ENCODE data around the gene PLEKHM2.

PLEKHM2 gene

DNA sequence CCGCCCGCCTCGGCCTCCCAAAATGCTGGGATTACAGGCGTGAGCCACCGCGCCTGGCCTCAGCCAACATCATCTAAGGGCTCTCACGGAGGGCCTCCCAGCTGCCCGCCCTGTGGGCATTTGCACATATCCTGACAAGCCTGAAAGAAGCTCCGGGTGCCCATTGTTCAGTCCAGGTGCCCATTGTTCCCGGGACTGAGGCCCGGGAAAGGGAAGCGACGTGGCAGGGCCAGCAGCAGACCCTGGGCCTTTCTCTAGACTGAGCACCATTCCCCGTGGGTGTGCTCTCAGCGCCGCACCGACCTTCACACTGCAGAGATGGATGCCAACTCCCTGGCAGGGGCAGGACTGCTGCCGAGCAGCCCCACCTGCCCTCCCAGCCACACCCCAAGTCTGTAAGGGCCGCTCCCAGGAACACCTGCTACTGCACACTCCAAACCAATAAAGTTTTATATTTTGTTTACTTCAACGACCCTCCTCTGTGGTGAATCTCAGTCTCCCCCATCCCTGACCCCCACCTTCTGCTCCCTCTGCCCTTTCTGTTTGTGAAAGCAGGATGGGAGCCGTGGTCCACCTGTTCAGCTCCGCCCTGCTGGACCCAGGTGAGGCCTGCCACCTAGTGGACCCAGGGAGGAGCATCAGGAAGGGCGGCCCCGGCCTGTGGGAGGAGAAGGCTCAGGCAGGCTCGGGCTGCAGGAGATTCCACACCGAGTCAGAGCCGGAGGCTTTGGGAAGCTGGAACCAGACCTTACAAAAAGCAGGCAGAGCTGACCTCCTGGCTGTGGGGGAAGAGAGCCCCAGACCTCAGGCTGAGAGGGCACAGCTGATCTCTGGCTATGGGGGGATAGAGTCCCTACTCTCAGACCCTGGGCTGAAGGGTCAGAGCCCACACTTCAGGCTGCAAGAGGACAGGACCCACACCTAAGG, 57.1 kb downstream of the PLEKHM2 start:
- no peak overlapping the region for H3K4me3 ChIP-seq (ENCODE audit: low read length)
- no peaks in the 10 kb centered on the region for H3K27me3 ChIP-seq (ENCODE audit: control insufficient read depth, insufficient read depth, low read length)
- peak overlapping the region; percentile 3 for H3K9ac ChIP-seq (ENCODE audit: low read length)
- peaks cover 38% of the 10 kb centered on the region for H3K4me1 ChIP-seq (ENCODE audit: control insufficient read depth, insufficient read depth, low read length)
- no peaks in the 10 kb centered on the region for H3K36me3 ChIP-seq (ENCODE audit: control insufficient read depth, insufficient read depth, low read length)
- no peaks in the 10 kb centered on the region for H3K9me3 ChIP-seq (ENCODE audit: control insufficient read depth, low read length)

DNA sequence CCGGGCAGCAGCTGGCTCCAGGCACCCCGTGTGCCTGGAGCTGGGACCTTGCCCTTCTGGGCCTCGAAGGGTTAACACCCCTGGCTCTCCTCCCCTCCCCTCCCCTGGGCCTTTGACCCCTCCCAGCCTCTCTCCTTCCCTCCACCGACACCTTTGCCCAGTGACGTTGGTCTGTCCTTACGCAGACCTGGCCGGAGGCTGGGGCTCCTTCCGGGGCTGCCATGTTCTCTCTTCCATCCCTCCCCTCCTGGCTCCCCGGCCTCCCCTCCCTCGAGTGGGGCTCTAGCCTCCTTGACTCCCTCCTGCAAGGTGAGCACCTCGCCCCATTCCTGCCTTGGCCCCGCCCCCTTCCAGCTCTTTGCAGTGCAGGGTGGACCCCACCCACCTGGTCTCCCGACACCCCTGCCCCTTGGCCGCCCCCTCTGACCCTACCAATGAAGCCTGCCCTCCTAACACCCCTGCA, 58.2 kb downstream of the PLEKHM2 start, which contains the start of gene TMEM82:
Gene TMEM82 (plus strand): TSS at position 161 of the 463 bp plus-strand sequence. CDS start 61 bp downstream, at position 222.
- H3K36me3 ChIP-seq (ENCODE audit: control insufficient read depth, insufficient read depth, low read length): no peaks in the 10 kb centered on the region
- H3K4me1 ChIP-seq (ENCODE audit: control insufficient read depth, insufficient read depth, low read length): peaks cover 26% of the 10 kb centered on the region
- H3K27me3 ChIP-seq (ENCODE audit: control insufficient read depth, insufficient read depth, low read length): no peaks in the 10 kb centered on the region
- H3K9me3 ChIP-seq (ENCODE audit: control insufficient read depth, low read length): no peaks in the 10 kb centered on the region
- peak within 1 kb of the TSS; percentile 22 for H3K9ac ChIP-seq (ENCODE audit: low read length)
- no peak within 1 kb of the TSS for H3K4me3 ChIP-seq (ENCODE audit: low read length)

DNA sequence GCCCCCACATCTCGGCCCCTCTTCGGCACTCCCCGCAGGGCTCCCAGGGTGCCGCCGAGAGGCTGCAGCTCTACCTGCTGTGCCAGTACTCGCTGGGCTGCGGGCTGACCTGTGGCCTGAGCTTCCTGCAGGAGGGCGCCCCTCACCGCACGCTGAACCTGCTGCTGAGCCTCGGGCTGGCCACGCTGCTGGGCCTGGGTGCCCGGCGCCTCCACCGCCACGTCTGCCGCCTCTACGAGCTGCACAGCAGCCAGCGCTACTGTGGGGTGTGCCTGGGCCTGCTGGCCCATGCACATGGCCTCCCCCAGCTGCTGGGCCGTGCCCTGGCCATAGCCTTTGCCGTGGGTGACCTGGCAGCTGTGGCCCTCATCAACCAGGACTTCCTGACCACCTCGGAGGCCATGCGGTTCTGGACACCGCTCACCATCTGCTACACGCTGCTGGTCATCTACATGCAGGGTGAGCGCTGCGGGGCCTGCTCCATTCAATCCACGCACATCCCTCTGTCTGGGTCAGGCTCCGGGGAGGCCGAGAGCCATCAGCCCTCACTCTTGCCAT, 60.1 kb downstream of the PLEKHM2 start:
- no peaks in the 10 kb centered on the region for H3K36me3 ChIP-seq (ENCODE audit: control insufficient read depth, insufficient read depth, low read length)
- H3K9me3 ChIP-seq (ENCODE audit: control insufficient read depth, low read length): no peaks in the 10 kb centered on the region
- H3K4me1 ChIP-seq (ENCODE audit: control insufficient read depth, insufficient read depth, low read length): peaks cover 20% of the 10 kb centered on the region
- no peak overlapping the region for H3K4me3 ChIP-seq (ENCODE audit: low read length)
- H3K27me3 ChIP-seq (ENCODE audit: control insufficient read depth, insufficient read depth, low read length): no peaks in the 10 kb centered on the region
- no peak overlapping the region for H3K9ac ChIP-seq (ENCODE audit: low read length)

DNA sequence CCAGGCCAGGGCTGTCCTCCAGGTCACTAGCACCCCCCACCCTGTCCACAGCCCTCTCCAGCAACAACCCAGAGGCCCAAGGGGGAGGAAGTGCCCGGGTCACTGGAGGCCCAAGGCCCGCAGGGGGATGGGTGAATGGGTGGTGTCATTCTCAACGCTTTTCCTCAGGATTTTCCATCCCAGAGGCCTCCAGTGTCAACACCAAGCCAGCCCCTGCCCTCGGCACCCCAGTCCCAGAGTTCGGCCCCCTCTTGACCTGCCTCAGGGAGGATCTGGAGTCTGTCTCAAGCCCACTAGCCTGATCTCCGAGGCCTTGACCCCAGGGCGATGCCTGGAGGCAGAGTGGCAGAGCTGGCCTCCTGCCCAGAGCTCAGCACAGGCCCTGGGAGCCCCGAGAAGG, 63.3 kb downstream of the PLEKHM2 start:
- Histone ChIP-seq H3K36me3 (ENCODE audit: control insufficient read depth, insufficient read depth, low read length) (no peaks in the 10 kb centered on the region), H3K4me3 (ENCODE audit: low read length) (no peak overlapping the region), H3K9me3 (ENCODE audit: control insufficient read depth, low read length) (no peaks in the 10 kb centered on the region), H3K4me1 (ENCODE audit: control insufficient read depth, insufficient read depth, low read length) (peaks cover 3% of the 10 kb centered on the region), H3K27me3 (ENCODE audit: control insufficient read depth, insufficient read depth, low read length) (no peaks in the 10 kb centered on the region), H3K9ac (ENCODE audit: low read length) (no peak overlapping the region)

DNA sequence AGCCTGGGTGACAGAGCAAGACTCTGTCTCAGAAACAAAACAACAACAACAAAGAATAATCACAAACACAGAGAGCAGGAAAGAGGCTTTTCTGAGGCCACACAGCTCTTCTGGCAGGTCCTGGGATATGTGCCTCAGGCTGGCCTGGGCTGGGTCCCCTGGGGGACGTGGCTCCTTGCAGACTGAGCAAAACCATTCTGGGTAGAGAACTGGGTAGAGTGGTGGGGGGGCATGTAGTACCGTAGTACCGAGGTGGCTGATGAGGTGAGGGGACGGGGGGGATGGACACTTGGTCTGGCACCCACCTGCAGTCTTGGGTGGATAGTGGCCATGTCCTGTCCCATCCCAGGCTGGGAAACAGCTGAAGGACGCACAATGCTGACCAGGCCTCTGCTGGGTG, 64.1 kb downstream of the PLEKHM2 start:
- Histone ChIP-seq H3K36me3 (ENCODE audit: control insufficient read depth, insufficient read depth, low read length) (no peaks in the 10 kb centered on the region), H3K9me3 (ENCODE audit: control insufficient read depth, low read length) (no peaks in the 10 kb centered on the region), H3K9ac (ENCODE audit: low read length) (no peak overlapping the region), H3K4me3 (ENCODE audit: low read length) (no peak overlapping the region), H3K4me1 (ENCODE audit: control insufficient read depth, insufficient read depth, low read length) (no peaks in the 10 kb centered on the region), H3K27me3 (ENCODE audit: control insufficient read depth, insufficient read depth, low read length) (no peaks in the 10 kb centered on the region)

DNA sequence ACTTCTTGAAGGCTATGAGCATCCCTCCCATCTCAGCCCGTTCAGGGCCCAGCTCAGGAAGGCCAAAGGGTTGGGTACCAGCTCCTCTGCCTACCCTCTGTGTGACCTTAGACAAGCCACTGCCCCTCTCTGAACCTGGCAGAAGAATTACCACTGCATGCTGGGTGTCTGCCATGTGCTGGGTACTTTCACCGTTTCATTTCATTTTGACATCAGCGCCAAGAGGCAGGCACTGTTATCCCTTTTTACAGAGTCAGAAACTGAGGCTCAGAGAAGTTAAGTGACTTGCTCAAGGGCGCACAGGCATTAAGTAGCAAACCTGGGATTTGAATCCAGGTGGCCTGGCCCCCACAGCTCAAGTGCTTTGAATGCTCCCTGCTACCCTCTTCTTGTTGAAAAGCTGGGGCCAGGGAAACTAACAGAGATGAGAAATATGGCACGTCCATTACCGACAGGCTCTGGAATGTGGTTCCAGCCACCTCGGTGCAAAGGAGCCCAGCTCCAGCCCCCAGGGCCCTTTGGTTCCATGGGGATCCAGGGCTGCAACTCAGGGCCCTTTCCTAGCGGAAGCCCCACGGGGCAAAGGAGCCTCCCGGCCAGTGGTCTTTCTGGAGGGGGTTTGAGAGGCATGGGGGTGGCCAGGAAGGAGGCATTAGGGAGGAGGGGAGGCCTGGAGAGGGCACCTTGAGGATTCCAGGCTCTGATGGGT, 64.7 kb downstream of the PLEKHM2 start:
- Histone ChIP-seq H3K27me3 (ENCODE audit: control insufficient read depth, insufficient read depth, low read length) (no peaks in the 10 kb centered on the region), H3K4me3 (ENCODE audit: low read length) (no peak overlapping the region), H3K4me1 (ENCODE audit: control insufficient read depth, insufficient read depth, low read length) (no peaks in the 10 kb centered on the region), H3K9me3 (ENCODE audit: control insufficient read depth, low read length) (no peaks in the 10 kb centered on the region), H3K36me3 (ENCODE audit: control insufficient read depth, insufficient read depth, low read length) (no peaks in the 10 kb centered on the region), H3K9ac (ENCODE audit: low read length) (no peak overlapping the region)

DNA sequence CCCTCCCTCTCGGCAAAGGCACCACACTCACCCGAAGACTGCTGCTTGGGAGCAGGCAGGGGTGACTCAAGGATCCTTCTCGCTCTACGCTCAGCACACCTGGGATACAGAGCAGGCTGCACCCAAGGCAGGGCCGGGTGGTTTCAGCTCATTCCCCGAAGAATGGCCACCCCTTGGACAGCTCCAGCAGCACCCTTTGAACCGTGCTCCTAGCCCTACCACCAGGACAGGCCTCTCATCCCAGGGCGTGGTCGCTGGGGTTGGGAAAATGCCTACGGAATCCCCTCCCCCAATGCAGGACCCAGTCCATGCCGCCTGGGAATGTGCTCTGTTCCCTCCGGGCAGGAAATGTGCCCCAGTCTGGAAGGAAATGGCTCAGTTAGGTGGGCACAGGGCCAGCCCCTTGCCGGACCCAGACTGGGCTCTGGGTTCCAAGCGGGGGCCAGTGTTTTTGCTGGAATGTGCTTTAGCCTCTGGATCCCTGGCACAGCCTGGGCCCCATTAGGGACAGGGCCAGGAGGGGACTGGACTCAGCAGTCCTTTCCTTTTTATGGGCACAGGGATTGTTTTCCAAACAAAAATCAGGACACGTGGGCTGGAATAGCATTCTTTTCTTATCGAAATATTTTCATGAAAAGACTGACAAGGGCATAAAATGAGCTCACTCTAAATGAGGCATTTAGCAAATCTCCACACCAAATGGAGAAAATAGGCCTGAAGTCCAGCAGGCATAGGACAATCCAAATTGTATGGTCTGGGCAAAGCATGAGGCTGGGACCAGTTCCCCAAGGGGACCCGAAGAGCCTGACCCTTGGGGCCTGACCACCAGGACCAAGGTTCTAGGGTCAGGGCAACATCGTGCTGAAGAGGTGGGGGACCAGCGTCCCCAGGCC, 65.5 kb downstream of the PLEKHM2 start:
- Histone ChIP-seq H3K9ac (ENCODE audit: low read length) (no peak overlapping the region), H3K4me3 (ENCODE audit: low read length) (no peak overlapping the region), H3K36me3 (ENCODE audit: control insufficient read depth, insufficient read depth, low read length) (no peaks in the 10 kb centered on the region), H3K27me3 (ENCODE audit: control insufficient read depth, insufficient read depth, low read length) (no peaks in the 10 kb centered on the region), H3K4me1 (ENCODE audit: control insufficient read depth, insufficient read depth, low read length) (no peaks in the 10 kb centered on the region), H3K9me3 (ENCODE audit: control insufficient read depth, low read length) (no peaks in the 10 kb centered on the region)

DNA sequence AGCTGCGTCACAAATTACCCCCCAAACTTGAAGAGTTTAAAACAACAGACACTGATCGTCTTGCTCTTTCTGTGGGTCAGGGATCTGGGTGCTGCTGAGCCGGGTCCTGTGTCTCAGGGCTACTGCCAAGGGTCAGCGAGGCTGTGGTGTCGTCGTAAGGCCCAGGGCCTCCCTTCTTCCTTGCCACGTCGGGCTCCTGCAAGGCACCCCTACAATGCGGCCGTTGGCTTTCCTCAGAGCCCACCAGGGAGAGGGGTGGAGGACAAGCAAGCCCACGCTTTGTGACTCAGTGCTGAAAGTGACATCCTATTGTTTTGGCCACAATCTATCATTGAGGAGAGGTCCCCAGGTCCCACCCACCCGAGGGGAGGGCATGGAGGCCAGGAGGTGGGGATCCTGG, 66.8 kb downstream of the PLEKHM2 start:
- Histone ChIP-seq H3K9ac (ENCODE audit: low read length) (no peak overlapping the region), H3K4me3 (ENCODE audit: low read length) (no peak overlapping the region), H3K27me3 (ENCODE audit: control insufficient read depth, insufficient read depth, low read length) (no peaks in the 10 kb centered on the region), H3K4me1 (ENCODE audit: control insufficient read depth, insufficient read depth, low read length) (peaks cover 8% of the 10 kb centered on the region), H3K36me3 (ENCODE audit: control insufficient read depth, insufficient read depth, low read length) (no peaks in the 10 kb centered on the region), H3K9me3 (ENCODE audit: control insufficient read depth, low read length) (no peaks in the 10 kb centered on the region)

DNA sequence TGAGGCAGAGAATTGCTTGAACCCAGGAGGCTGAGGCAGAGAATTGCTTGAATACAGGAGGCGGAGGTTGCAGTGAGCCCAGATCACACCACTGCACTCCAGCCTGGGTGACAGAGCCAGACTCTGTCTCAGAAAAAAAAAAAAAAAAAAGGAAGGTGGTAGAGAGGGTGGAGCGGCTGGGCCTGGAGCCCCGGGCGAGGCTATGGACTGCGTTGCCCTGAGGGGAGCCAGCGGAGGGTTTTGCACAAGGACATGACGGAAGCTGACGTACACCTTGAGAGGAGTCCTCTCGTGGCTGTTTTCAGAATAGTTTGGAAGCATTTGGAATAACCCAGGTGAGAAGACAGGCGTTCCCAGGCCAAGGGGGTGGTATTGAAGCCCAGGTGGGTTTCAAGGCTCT, 67.6 kb downstream of the PLEKHM2 start:
- no peak overlapping the region for H3K9ac ChIP-seq (ENCODE audit: low read length)
- H3K27me3 ChIP-seq (ENCODE audit: control insufficient read depth, insufficient read depth, low read length): peaks cover 4% of the 10 kb centered on the region
- H3K36me3 ChIP-seq (ENCODE audit: control insufficient read depth, insufficient read depth, low read length): no peaks in the 10 kb centered on the region
- H3K9me3 ChIP-seq (ENCODE audit: control insufficient read depth, low read length): no peaks in the 10 kb centered on the region
- peaks cover 10% of the 10 kb centered on the region for H3K4me1 ChIP-seq (ENCODE audit: control insufficient read depth, insufficient read depth, low read length)
- no peak overlapping the region for H3K4me3 ChIP-seq (ENCODE audit: low read length)

DNA sequence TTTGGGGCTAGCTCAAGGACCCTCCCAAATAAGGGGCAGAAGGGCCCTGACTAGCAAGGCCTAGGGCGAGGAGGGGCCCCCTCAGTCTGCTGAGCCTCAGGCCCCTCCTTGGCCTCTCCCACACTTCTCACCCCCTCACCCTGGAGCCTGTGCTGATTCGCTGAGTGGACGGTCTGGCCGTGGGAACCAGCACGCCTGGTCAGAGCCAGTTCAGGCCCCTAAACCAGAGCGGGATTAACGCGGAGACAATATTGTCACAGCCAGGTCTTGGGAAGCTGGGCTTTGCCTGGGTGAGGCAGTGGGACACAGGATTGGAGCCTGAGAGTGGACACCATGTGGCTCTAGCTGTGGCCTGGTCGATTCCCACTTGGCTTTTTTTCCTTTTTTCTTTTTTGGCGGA, 69.7 kb downstream of the PLEKHM2 start:
- Histone ChIP-seq H3K27me3 (ENCODE audit: control insufficient read depth, insufficient read depth, low read length) (peaks cover 10% of the 10 kb centered on the region), H3K4me1 (ENCODE audit: control insufficient read depth, insufficient read depth, low read length) (peaks cover 14% of the 10 kb centered on the region), H3K9ac (ENCODE audit: low read length) (no peak overlapping the region), H3K4me3 (ENCODE audit: low read length) (no peak overlapping the region), H3K9me3 (ENCODE audit: control insufficient read depth, low read length) (no peaks in the 10 kb centered on the region), H3K36me3 (ENCODE audit: control insufficient read depth, insufficient read depth, low read length) (no peaks in the 10 kb centered on the region)

DNA sequence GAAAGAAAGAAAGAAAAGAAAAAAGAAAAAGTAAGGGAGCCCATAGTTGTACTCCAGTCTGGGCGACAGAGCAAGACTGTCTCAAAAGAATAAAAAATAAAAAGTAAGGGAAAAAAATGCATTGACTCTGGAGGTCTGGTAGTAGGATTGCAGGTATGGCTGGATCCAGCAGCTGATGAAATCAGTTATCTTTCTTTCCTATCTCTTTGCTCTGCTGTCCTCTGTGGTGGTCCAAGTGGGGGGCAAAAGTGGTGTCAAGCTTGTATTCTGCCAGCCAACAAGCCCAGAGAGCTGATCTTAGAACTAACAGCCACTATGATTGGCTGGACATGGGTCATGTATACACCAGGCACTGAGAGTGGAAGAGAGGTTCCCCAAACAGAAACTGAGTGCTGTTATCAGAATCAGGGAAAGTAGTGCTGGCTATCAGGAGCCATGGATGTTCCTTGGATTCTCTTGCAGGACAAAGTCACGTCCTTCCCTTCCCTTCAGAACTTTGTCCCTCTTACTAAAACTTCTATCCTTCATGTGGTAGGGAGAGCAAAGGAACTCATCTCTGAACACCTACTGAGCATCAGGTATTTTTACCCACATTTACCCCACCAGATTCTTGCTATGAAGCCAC, 71.0 kb downstream of the PLEKHM2 start:
- Histone ChIP-seq H3K27me3 (ENCODE audit: control insufficient read depth, insufficient read depth, low read length) (peaks cover 17% of the 10 kb centered on the region), H3K4me1 (ENCODE audit: control insufficient read depth, insufficient read depth, low read length) (peaks cover 23% of the 10 kb centered on the region), H3K9ac (ENCODE audit: low read length) (peak overlapping the region; percentile 51), H3K4me3 (ENCODE audit: low read length) (no peak overlapping the region), H3K9me3 (ENCODE audit: control insufficient read depth, low read length) (no peaks in the 10 kb centered on the region), H3K36me3 (ENCODE audit: control insufficient read depth, insufficient read depth, low read length) (no peaks in the 10 kb centered on the region)
